ENCODE results near the gene PACSIN3.

DNA sequence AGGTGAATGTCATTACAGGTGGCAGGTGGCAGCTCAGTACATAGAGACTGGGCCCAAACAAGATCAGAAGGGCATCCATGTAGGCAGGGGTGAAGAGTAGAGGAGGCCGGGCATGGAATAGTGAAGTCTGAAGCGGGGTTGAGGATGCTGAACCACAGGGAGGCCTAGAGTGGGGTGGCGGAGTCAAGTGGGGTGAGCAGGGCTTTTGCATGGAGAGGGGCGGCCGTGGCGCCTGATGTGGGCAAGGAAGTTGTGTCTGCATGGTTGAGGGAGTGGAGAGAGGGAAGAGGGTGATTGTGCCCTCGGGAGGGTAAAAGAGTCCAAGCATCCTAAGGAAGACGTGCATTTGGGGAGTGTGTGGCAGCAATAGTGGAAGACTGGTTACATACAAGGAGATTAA is 42.9 kb upstream of the PACSIN3 start:
- TF ChIP-seq CTCF (IDR thresholded peaks at IDR 0.05): no peak
- TF ChIP-seq POLR2A (IDR thresholded peaks at IDR 0.05): no peak
- TF ChIP-seq POLR2AphosphoS5 (IDR thresholded peaks at IDR 0.05; ENCODE audit: insufficient read depth in 1 of 2, low read depth in 1 of 2): no peak

Data from vagina (tissue), 2 donors.